ENCODE measurements around the gene ARHGAP24. TPM values are rescaled to one million over a fixed set of nuclear protein-coding genes. Genes with fewer than 3 reads are reported as not detected.
"Not testable (repeated sequence)": the region's sequence is repeated elsewhere in the genome, so short reads cannot be mapped to it uniquely, and the experiment has no call there.

The ARHGAP24 gene
- total RNA-seq, 2 experiments from 2014 or later = not detected

GRCh38 chr4:85515701-85516100, 40.8 kb downstream of the ARHGAP24 start:
- no peak overlapping the region for H3K27ac Mint-ChIP-seq
- CTCF ChIA-PET = no interaction called here

GRCh38 chr4:85518526-85518925, 43.6 kb downstream of the ARHGAP24 start:
- H3K4me1 Mint-ChIP-seq; H3K27me3 Mint-ChIP-seq; DNase-seq; H3K9me3 Mint-ChIP-seq; CTCF ChIA-PET; H3K27ac Mint-ChIP-seq; H3K4me3 Mint-ChIP-seq; POLR2A ChIA-PET; H3K36me3 Mint-ChIP-seq (ENCODE audit: low read depth): not testable (repeated sequence)

More at GRCh38 chr4:85515701-85516100, 40.8 kb downstream of the ARHGAP24 start:
- Mint-ChIP-seq H3K4me1 (no peaks in the 10 kb centered on the region), H3K36me3 (ENCODE audit: low read depth) (no peaks in the 10 kb centered on the region), H3K4me3 (no peak overlapping the region), H3K9me3 (no peaks in the 10 kb centered on the region), H3K27me3 (no peaks in the 10 kb centered on the region)
- no peak for DNase-seq
- POLR2A ChIA-PET = no interaction called here

- no peak overlapping the region for H3K4me3 Mint-ChIP-seq
- ChIA-PET POLR2A (no interaction called here), CTCF (no interaction called here)
- no peaks in the 10 kb centered on the region for H3K27me3 Mint-ChIP-seq
- H3K36me3 Mint-ChIP-seq (ENCODE audit: low read depth) = no peaks in the 10 kb centered on the region
- DNase-seq = no peak
- H3K27ac Mint-ChIP-seq = no peak overlapping the region
- H3K4me1 Mint-ChIP-seq = no peaks in the 10 kb centered on the region
- H3K9me3 Mint-ChIP-seq = no peaks in the 10 kb centered on the region
These were observed 46.1 kb downstream of the ARHGAP24 start for GRCh38 chr4:85520765-85521749.

- ChIA-PET CTCF (no interaction called here), POLR2A (no interaction called here)
- Mint-ChIP-seq H3K27ac (no peak overlapping the region), H3K27me3 (no peaks in the 10 kb centered on the region), H3K4me1 (no peaks in the 10 kb centered on the region), H3K36me3 (ENCODE audit: low read depth) (no peaks in the 10 kb centered on the region), H3K4me3 (no peak overlapping the region), H3K9me3 (no peaks in the 10 kb centered on the region)
- DNase-seq = no peak
These were observed 47.3 kb downstream of the ARHGAP24 start for GRCh38 chr4:85522277-85522676.

- H3K36me3 Mint-ChIP-seq (ENCODE audit: low read depth) = no peaks in the 10 kb centered on the region
- DNase-seq = no peak
- ChIA-PET POLR2A (no interaction called here), CTCF (no interaction called here)
- H3K27me3 Mint-ChIP-seq = no peaks in the 10 kb centered on the region
- no peak overlapping the region for H3K4me3 Mint-ChIP-seq
- no peaks in the 10 kb centered on the region for H3K4me1 Mint-ChIP-seq
- no peaks in the 10 kb centered on the region for H3K9me3 Mint-ChIP-seq
- no peak overlapping the region for H3K27ac Mint-ChIP-seq
These were observed 47.9 kb downstream of the ARHGAP24 start for GRCh38 chr4:85522836-85523235.

- H3K27ac Mint-ChIP-seq = no peak overlapping the region
- no peaks in the 10 kb centered on the region for H3K4me1 Mint-ChIP-seq
- H3K4me3 Mint-ChIP-seq = no peak overlapping the region
- POLR2A ChIA-PET = no interaction called here
- no peak for DNase-seq
- no peaks in the 10 kb centered on the region for H3K27me3 Mint-ChIP-seq
- no peaks in the 10 kb centered on the region for H3K36me3 Mint-ChIP-seq (ENCODE audit: low read depth)
- CTCF ChIA-PET = no interaction called here
- H3K9me3 Mint-ChIP-seq = no peaks in the 10 kb centered on the region
These were observed 52.9 kb downstream of the ARHGAP24 start for GRCh38 chr4:85527815-85528214.

- Mint-ChIP-seq H3K4me3 (no peak overlapping the region), H3K4me1 (no peaks in the 10 kb centered on the region), H3K9me3 (no peaks in the 10 kb centered on the region), H3K27ac (no peak overlapping the region), H3K27me3 (no peaks in the 10 kb centered on the region), H3K36me3 (ENCODE audit: low read depth) (no peaks in the 10 kb centered on the region)
- POLR2A ChIA-PET = no interaction called here
- DNase-seq = no peak
- CTCF ChIA-PET = no interaction called here
These were observed 56.8 kb downstream of the ARHGAP24 start for GRCh38 chr4:85531560-85532341.

GRCh38 chr4:85534120-85534519, 59.2 kb downstream of the ARHGAP24 start:
- Mint-ChIP-seq H3K36me3 (ENCODE audit: low read depth) (no peaks in the 10 kb centered on the region), H3K4me3 (no peak overlapping the region), H3K27ac (no peak overlapping the region), H3K9me3 (no peaks in the 10 kb centered on the region), H3K4me1 (no peaks in the 10 kb centered on the region), H3K27me3 (no peaks in the 10 kb centered on the region)
- ChIA-PET POLR2A (no interaction called here), CTCF (interaction anchor here (0.7 kb wide), 1 partner anchor 225 kb away, joined by 6 read pairs; no protein-coding TSS in a partner anchor)
- DNase-seq = no peak

- H3K27me3 Mint-ChIP-seq = no peaks in the 10 kb centered on the region
- DNase-seq = no peak
- no peak overlapping the region for H3K4me3 Mint-ChIP-seq
- no peaks in the 10 kb centered on the region for H3K4me1 Mint-ChIP-seq
- CTCF ChIA-PET = no interaction called here
- H3K9me3 Mint-ChIP-seq = no peaks in the 10 kb centered on the region
- no peak overlapping the region for H3K27ac Mint-ChIP-seq
- POLR2A ChIA-PET = no interaction called here
- H3K36me3 Mint-ChIP-seq (ENCODE audit: low read depth) = no peaks in the 10 kb centered on the region
These were observed 68.9 kb downstream of the ARHGAP24 start for GRCh38 chr4:85543832-85544231.

GRCh38 chr4:85544751-85545150, 69.8 kb downstream of the ARHGAP24 start:
- Mint-ChIP-seq H3K36me3 (ENCODE audit: low read depth) (no peaks in the 10 kb centered on the region), H3K27ac (no peak overlapping the region), H3K4me3 (no peak overlapping the region), H3K27me3 (no peaks in the 10 kb centered on the region), H3K9me3 (peaks cover 2% of the 10 kb centered on the region), H3K4me1 (no peaks in the 10 kb centered on the region)
- ChIA-PET CTCF (no interaction called here), POLR2A (no interaction called here)
- DNase-seq = no peak

GRCh38 chr4:85548116-85548515, 73.2 kb downstream of the ARHGAP24 start:
- DNase-seq = no peak
- Mint-ChIP-seq H3K36me3 (ENCODE audit: low read depth) (no peaks in the 10 kb centered on the region), H3K9me3 (peaks cover 6% of the 10 kb centered on the region), H3K4me3 (no peak overlapping the region), H3K4me1 (no peaks in the 10 kb centered on the region), H3K27me3 (no peaks in the 10 kb centered on the region), H3K27ac (no peak overlapping the region)
- CTCF ChIA-PET = no interaction called here
- POLR2A ChIA-PET = no interaction called here

- ChIA-PET POLR2A (no interaction called here), CTCF (no interaction called here)
- Mint-ChIP-seq H3K4me1 (no peaks in the 10 kb centered on the region), H3K27ac (no peak overlapping the region), H3K27me3 (no peaks in the 10 kb centered on the region), H3K36me3 (ENCODE audit: low read depth) (no peaks in the 10 kb centered on the region), H3K9me3 (peaks cover 7% of the 10 kb centered on the region), H3K4me3 (no peak overlapping the region)
- DNase-seq = no peak
These were observed 73.9 kb downstream of the ARHGAP24 start for GRCh38 chr4:85548841-85549240.

GRCh38 chr4:85555206-85555605, 80.3 kb downstream of the ARHGAP24 start:
- Mint-ChIP-seq H3K4me1 (no peaks in the 10 kb centered on the region), H3K36me3 (ENCODE audit: low read depth) (no peaks in the 10 kb centered on the region), H3K9me3 (peaks cover 8% of the 10 kb centered on the region), H3K27ac (no peak overlapping the region), H3K4me3 (no peak overlapping the region), H3K27me3 (no peaks in the 10 kb centered on the region)
- DNase-seq = no peak
- CTCF ChIA-PET = no interaction called here
- POLR2A ChIA-PET = no interaction called here
